Fibroblast of lung (primary cell): ENCODE measurements around the gene CCDC7.

ENCODE experiments used
- EZH2 ChIP-seq: IDR thresholded peaks from 2 replicates; pipeline ENCODE4 v1.5.1; 2012; ENCODE audit warnings: low read length, control low read depth, mild to moderate bottlenecking; ENCODE audit errors: missing control alignments
- TF ChIP-seq, protein P1 (sequence below), 2 donors: IDR thresholded peaks in 1 of 2; conservative IDR thresholded peaks in 1 of 2; 1 replicate in 1 of 2; 2 replicates in 1 of 2; pipeline ENCODE4 v1.5.1; 2011 to 2012; ENCODE audit warnings: low read length in 2 of 2, control low read depth in 1 of 2, inconsistent platforms in 1 of 2, low read depth in 1 of 2, mild to moderate bottlenecking in 1 of 2

DNA sequence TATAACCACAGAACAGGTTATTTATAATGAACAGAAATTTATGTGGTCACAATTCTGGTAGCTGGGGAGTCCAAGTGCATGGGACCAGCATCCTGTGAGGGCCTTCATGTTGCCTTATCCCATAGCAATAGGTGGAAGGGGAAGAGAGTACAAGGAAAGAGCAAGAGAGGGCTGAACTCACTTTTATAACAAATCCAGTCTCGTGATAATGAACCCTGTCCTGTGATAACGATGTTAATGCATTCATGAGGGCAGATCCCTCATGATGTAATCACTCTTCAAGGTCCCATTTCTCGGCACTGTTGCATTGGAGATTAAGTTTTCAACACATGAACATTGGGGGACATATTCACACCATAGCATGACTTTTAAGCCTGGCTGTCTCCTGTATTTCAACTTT is 27.4 kb upstream of the CCDC7 start:
- TF ChIP-seq, protein P1, sequence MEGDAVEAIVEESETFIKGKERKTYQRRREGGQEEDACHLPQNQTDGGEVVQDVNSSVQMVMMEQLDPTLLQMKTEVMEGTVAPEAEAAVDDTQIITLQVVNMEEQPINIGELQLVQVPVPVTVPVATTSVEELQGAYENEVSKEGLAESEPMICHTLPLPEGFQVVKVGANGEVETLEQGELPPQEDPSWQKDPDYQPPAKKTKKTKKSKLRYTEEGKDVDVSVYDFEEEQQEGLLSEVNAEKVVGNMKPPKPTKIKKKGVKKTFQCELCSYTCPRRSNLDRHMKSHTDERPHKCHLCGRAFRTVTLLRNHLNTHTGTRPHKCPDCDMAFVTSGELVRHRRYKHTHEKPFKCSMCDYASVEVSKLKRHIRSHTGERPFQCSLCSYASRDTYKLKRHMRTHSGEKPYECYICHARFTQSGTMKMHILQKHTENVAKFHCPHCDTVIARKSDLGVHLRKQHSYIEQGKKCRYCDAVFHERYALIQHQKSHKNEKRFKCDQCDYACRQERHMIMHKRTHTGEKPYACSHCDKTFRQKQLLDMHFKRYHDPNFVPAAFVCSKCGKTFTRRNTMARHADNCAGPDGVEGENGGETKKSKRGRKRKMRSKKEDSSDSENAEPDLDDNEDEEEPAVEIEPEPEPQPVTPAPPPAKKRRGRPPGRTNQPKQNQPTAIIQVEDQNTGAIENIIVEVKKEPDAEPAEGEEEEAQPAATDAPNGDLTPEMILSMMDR (conservative IDR thresholded peaks at IDR 0.05 in 1 of 2, IDR thresholded peaks at IDR 0.05 in 1 of 2; ENCODE audit: low read depth in 1 of 2, low read length in 2 of 2) = no peak
- TF ChIP-seq EZH2 = no peak
